Right renal cortex interstitium (tissue), 3 donors: ENCODE data around the gene COMT. TPM values are rescaled to one million over a fixed set of nuclear protein-coding genes. Genes with fewer than 3 reads are reported as not detected.
"Not testable (repeated sequence)": the region's sequence is repeated elsewhere in the genome, so short reads cannot be mapped to it uniquely, and the experiment has no call there.

Experiments
- DNase-seq, 3 donors: peaks; one replicate each; pipeline ENCODE4 v3.0.0-alpha.2; 2013; ENCODE audit warnings: low read depth in 3 of 3, low spot score in 2 of 3
- polyA plus RNA-seq, 3 donors: library from polyadenylated mRNA; unstranded; fragments of 120-200 nt; gene quantifications; one replicate each; pipeline ENCODE4 v1.2.1, GENCODE V29; 2013; ENCODE audit not compliant: insufficient read length in 3 of 3

The COMT gene
- polyA plus RNA-seq, 3 donors: 88.6 to 126 (median 107) TPM

DNA sequence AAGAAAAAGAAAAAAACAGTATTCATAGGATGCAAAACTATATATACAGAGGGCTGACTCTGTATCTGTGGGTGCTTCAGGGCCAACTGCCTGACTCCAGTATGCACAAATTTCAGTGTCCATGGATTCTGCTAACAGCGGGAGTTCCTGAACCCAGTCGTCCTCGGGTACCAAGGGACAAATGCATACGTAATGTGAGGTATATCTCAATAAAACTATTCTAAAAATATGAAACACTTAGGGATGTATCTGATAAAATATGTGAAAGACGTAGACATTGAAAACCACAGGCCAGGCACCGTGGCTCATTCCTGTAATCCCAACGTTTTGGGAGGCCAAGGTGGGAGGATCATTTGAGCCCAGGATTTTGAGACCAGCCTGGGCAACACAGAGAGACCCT is 13.9 kb upstream of the COMT start:
- DNase-seq: no peak

DNA sequence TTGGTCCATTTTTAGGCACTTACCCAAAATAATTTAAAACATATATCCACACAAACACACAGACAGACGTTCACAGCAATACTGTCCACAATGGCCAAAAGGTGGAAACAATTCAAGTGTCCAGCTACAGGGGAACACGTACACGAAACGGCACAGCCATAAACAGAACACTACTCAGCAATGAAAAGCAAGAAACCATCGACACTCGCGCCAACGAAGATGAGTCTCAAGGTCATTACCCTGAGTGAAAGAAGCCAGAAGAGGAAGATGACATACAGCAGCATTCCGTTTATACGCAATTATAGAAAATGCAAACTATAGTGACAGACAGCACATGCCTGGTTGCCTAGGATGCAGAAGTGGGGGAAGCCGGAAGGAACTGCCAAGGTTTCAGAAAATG is 13.4 kb upstream of the COMT start:
- no peak for DNase-seq

DNA sequence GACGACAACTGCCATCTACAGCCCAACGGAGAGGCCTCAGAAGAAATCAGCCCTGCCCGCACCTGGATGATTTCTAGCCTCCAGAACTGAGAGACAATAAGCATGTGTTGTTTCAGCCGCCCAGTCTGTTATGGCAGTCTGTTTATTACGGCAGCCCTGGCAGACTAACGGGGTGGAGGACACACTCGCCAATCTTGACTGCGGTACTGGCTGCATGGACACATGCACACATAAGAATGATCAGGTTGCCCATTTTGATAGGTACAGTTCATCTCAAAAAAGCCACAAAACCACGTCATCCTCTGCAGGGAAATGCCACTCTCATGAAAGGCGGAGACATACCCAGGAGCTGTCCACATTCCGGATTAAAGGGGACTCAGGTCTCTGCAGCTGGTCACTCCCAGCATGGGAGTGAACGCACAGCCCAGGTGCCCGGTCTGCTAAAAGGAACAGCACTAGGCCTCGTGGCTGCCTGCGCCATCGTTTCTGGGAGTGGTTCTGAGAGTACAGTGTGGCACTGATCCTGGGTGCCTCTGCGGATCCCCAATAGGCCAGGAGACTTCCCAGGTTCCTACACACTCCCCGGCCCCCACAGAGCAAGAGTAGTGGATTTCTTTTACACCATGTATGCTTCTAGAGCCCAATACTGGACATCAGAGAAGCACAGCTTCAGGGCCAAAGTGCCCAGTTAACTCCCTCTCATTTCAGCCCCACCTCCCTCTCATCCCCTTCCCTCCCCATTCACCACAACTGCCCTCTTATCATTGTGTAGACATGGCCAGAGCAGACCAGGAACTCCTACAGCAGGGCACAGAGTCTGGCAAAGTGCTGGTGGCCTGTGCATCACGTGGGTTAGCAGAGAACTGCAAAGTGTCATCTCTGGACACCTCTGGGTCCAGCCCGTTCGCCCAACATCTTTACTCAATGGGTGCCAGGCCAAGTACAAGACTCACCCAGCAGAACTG is 11.7 kb upstream of the COMT start:
- DNase-seq: no peak

DNA sequence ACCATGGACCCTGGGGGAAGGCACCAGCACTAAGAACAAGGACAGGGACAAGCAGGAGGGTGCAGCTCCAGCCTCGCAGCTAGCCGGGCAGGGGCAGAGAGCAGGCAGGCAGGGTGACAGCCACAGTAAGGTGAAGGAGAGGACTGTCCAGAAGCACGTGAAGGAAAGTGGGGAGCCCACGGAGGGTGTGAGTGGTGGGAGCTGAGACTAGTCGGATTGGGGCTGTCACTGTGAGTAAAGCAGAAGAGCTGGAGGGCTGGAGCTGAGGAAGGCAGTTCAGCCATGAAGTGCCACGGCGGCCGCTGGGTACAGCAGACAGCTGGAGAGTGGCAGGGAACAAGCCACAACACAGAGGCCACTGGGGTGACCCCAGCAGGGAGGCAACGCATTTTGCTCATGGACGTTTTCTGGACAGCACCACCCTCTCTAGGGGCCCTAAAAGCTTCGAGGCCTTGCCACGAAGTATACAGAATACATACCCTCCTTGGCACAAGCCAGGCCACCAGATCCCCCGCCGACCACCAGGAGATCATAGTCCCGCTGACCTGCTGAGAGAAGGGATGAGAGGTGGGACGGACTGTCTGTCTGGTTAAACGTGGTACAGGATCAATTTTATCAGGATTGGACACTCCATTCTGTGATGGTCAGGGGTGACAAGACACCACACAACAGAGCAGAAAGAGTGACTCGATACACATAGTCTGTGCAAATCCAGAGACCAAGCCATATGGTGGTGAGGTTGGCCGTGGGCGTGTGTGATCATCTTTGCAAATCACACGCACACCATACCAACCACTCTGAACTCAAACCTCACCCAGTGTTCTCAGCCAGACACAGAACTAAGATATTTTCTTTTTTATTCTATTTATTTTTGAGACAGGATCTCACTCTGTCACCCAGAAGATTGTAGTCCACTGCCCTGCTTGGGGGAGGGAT is 10.8 kb upstream of the COMT start:
- no peak for DNase-seq

DNA sequence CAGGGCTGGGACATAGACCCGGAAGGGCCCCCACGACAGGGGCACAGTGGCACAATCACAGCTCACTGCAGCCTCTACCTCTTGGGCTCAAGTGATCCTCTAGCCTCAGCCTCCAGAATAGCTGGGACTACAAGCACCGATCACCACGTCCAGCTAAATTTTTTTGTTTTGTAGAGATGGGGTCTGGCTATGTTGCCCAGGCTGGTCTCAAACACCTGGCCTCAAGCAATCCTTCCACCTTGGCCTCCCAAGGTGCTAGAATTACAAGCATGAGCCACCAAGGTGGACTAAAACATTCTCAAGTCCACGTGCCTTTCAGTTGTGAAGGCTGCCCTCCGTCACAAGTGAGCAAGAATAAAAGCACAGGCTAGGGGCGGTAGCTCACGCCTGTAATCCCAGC is 10.1 kb upstream of the COMT start:
- DNase-seq: no peak

DNA sequence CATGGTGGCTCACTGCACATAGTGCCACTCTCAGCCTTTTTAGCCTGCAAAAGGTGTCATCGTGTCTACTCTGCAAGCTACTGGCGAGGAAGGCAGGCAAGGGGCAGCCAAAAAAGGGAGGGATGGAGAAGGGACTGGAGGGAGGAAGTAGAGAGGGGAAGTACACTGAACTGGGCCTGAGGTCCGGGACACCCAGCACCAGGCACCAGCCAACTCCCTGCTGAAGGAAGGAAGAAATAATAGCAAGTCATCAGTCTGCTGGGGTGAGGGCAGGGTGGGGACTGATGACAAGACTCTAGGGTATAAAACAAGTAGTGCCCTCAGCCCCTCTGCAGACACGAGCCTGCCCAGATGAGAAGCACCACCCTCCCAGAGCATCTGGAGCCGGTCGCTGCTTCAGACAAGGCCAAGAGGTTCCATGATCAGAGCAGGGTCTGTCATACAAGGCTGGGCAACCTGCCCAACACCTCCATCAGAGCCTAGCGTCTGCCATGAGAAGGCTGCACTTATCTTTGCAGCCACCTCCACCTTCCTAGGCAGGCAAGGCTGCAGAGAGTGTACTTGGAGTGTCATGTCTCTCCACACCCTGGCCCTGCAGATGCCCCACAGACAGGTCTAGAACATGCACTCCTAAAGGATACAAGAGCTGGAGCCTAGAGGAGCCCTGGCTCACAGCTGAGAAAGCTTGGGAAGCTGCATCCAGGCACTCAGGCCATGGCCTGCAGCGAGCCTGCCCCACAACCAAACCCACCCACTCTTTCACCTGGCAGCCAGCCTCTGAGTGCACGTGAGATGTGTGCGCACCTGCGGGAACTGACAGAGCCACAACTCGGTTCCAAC is 9.0 kb upstream of the COMT start:
- DNase-seq: no peak

DNA sequence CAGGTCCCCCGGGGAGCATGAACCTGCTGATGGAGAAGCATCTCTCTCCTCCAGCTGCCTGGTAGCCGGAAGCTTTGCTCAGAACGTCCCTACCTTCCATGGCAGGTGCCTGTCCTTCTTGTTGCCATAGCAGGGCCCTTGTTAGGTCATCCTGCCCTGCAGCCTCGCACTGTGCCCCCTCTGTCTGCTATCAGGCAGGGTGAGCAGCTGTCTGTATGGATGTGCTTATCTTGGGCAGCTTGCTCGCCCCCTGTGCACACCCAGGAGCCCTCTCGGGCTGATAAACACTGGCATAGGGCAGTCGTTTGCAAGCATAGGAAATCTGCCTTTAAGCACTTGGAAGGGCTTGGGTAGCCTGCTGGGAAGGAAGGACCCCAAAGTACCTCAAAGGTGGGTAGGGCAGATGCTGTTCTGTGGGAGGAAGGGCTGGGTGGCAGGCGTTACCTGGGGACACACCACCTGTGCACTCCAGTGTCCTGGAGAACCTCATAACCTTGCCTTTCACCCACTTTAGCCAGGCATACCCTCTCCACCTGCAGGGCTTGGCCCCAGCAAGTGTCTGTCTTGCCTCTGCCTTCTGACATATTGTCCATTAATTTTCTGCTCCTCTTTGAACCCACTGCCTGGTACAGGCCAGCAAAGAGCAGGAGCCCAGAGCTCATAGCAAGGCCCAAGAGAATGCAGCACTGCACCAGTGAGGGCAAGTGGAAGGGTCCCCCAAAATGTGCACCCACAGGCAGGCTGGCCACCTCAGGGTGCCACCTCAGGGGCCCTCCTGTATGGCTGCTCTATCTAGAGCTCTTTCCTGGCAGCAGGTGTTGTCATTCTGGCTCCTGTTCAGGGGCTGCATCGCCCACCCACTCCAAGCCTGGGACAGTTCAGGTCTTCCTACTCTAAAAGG is 8.0 kb upstream of the COMT start:
- no peak for DNase-seq

DNA sequence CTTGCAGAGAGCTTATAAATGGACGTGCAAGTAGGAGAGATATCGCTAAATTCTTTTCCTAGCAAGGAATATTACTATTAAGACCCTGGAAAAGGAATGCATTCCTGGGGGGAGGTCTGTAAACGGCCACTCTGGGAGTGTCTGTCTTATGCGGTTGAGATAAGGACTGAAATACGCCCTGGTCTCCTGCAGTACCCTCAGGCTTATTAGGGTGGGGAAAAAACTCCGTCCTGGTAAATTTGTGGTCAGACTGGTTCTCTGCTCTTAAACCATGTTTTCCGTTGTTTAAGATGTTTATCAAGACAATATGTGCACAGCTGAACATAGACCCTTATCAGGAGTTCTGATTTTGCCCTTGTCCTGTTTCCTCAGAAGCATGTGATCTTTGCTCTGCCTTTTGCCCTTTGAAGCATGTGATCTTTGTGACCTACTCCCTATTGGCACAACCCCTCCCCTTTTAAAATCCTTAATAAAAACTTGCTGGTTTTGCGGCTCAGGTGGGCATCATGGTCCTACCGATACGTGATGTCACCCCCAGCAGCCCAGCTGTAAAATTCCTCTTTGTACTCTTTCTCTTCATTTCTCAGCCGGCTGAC is 6.4 kb upstream of the COMT start:
- DNase-seq: not testable (repeated sequence)

DNA sequence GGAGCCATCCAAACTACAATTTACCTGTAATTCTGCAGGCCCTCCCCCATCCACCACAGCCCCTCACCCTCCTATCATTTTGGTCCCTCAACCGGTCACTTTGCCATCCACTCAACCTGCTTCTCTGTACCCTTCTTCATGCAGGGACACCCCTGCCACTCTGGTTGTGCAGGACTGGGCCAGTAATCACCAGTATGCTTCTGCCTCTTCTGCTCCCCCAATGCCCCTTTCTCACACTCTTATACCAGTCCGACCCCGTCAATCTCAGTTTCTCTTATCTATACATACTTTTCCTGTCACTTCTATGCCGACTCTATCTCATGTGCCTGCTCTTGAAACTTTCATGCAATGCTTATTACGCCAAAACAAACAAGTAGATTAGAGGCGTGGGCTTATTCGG is 5.1 kb upstream of the COMT start:
- DNase-seq: no peak

DNA sequence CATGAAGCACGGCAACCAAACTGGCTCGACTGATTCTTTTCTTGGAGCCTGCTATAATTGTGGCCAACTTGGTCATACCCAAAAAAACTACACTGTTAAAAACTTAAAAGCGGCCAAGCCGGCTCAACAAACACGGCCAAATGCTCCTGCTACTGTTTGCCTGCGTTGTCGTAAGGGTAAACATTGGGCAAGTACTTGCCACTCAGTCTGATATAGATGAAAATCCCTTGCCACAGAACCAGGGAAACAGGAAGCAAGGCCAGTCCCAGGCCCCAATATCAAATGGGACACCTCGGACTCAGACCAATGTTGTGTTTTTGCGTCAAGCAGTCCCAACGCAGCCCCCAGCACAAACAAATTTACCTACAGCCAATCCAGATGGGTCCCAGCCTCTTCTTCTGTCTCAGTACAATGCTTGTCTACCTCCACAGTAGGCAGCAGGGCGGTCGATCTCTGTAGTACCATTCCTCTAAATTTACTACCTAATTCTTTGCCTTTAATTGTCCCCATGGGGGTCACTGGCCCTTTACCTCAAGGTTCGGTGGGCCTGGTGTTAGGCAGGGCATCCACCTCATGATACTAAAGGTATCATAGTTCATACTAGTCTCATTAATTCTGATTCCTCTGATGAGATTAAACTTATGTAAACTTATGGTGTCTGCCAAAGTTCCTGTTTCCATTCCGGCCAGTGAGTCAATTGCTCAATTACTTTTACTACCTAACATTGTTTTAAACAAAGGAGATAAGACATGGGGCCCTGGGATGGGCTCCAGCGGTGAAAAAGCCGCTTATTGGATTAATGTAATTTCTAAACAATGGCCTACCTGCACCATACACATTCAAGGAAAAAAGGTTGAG is 3.7 kb upstream of the COMT start:
- no peak for DNase-seq

DNA sequence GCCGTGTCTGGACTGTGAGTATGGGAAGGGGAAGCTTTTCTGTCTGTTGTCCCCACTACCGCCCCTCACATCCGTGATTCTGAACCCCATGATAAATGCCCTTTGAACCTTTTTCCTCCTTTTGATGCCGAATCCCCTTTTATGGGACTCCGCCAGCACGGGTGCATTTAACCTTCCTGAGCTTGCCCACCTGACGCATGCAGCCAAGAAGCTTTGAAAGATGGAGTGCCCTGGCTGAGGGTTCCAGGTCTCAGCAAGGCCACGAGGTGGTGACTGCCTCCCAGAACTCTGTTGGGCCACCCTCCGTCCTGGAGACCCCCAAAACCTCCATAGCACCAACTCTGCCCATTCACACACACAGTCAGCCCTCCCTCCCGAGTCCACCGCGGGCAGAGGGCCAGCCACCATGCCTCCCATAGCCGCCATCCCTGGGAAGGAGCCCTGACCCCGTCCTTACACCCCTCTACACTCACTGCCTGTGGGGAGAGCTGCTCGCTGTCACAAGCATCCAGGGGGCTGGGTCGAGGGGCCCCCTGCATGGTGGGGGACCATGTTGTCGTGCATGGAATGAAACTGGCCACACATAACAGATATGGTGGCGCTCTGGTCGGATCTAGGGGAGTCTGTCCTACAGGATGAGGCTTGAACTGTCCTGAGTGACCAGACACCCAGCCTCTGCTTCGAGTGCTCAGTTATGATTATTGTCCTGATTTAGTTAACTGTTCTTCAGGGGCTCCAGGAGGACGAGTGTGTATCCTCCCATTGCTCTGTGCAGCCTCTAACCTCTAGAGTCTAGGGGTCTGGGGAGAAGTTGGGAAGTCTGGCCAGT is 822 bp upstream of the COMT start:
- DNase-seq: no peak

DNA sequence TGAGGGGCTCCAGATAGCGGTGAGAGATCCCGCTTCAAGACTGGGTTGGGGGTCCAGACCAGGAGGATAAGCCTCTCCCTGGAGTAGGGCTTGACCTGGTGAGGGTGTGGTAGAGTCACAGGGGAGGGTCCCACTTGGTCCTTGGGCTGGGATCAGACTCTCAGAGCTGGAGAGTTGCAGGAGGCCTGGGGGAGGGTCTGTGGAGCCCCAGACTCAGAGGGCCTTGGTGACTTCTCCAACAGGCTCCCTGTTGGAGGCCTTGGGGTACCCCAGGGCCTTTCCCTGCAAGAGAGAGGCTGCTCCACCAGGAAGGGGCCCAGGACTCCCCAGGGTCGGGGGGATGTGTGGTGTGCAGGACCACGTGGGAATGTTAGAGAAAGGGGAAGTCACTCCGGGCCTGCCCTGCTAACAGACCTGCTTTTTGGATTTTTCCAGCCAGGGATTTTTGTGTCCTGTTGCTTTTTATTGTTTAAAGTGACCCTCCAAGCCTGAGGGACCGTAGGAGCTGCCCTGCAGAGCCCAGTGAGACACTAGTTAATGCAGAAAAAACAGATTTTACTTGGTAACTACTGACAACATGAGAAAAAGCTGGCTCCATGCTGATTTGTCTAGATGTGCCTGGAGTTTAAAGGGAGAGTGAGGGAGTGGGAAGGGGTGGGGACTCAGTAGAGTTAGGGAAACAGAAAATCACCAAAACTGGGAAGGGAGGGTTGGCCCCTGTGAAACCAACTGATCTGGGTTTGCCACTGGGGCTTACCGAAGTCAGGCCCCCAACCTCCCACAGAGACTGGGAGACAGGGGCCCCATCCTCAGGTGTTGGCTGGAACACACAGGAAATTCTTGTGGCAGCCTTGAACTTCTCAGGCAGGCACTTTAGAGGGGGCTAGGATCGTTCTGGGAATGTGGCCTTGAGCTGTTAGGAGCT is 847 bp downstream of the COMT start:
- no peak for DNase-seq

DNA sequence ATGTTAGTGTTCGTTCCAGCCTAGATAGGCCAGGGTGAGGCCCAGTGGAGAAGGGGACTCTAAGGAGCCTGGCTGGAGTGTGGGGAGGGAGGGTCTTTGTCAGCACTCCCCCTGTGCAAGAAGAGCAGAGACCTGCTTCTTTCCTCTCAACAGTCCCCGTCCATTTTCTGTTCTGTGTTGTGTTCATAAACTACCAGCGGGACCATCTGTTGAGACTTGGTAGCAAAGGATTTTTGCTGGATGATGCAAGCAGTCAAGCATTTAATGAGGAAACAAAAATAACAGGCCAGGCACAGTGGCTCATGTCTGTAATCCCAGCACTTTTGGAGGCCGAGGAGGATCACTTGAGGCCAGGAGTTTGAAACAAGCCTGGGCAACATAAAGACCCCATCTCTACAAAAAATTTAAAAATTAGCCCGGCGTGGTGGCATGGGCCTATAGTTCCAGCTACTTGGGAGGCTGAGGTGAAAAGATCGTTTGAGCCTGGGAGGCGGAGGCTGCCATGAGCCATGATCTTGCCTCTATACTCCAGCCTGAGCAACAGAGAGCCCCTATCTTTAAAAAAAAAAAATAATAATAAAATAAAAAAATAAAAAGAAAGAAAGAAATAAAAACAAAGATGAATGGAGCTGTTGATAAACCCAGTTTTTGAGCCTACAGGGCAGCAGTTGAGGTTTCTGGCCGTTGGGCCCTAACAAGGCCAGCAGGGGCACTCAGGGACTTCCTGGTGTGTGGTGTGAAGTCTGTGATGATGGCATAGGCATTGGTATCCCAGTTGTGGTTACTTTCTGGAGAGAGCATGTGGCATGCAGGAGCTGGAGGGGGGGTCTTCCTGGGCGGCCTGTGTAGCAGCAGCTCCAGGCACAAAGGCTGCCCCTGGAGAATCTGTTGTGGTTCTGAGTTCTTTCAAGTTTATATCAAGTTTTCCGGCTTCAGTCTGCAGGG is 1.8 kb downstream of the COMT start:
- DNase-seq: no peak

DNA sequence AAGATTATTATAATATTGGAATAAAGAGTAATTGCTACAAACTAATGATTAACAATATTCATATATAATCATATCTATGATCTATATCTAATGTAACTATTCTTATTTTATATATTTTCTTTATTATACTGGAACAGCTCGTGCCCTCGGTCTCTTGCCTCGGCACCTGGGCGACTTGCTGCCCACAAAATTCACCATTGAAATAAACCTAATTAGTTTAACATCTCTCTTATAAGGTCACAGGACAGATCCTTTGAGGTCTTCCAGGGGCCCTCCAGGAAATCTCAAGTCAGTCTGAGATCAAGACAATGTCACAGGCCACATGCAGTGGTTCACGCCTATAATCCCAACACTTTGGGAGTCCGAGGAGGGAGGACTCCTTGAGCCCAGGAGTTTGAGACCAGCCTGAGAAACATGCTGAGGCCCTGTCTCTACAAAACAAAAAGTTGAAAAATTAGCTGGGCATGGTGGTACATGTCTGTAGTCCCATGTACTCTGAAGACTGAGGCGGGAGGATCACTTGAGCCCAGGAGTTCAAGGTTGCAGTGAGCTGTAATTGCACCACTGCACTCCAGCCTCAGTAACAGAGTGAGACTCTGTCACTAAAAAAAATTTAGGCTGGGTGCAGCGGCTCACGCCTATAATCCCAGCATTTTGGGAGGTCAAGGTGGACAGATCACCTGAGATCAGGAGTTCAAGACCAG is 6.6 kb downstream of the COMT start:
- DNase-seq: no peak

DNA sequence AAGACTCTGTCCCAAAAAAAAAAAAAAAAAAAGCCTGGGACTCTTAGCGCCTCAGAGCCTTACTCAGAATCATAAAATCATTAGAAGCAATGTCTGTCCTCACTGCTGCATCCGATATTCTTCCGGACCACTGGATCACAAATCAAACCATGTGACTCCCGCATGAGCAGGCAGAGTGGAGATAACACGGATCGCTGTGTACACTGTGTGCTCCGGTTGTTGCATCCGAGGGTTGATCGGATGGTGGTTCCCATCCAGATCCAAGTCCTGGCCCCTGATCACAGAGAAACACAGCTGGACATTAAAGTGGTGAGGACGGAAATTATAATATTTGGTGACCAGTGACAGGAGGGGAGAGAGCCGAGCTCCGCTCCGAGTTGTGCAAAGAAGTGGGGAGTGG is 9.8 kb downstream of the COMT start:
- DNase-seq: no peak
